Stimulated activated naive B cell treated with anti-CD40 and anti-IgM and Interleukin-4, amounts not matched to agents 10 μg/mL and 1 μg/mL and 100 μg/mL, for 72 hours (primary cell): ENCODE measurements around the gene NPTXR.
"Not testable (repeated sequence)": the region's sequence is repeated elsewhere in the genome, so short reads cannot be mapped to it uniquely, and the experiment has no call there.

ENCODE experiments used
- ATAC-seq, 2 donors: fragments of 150-1000 bp; cut with Tn5 transposase; replicated peaks; 2 replicates each; pipeline ENCODE4 v1.10.0; 2021; ENCODE audit warnings: moderate library complexity in 1 of 2
- DNase-seq: peaks from one replicate; pipeline ENCODE4 v3.0.0; 2021
- H3K27ac Mint-ChIP-seq: one replicate; pipeline ENCODE4 v1.8.0; 2022; ENCODE audit warnings: mild to moderate bottlenecking, mixed read lengths
- H3K27me3 Mint-ChIP-seq, 2 donors: one replicate each; pipeline ENCODE4 v1.8.0; 2022; ENCODE audit warnings: mixed read lengths in 2 of 2
- H3K36me3 Mint-ChIP-seq, 2 donors: one replicate each; pipeline ENCODE4 v1.8.0; 2022; ENCODE audit warnings: mixed read lengths in 2 of 2, mild to moderate bottlenecking in 1 of 2
- H3K4me1 Mint-ChIP-seq, 2 donors: one replicate each; pipeline ENCODE4 v1.8.0; 2022; ENCODE audit warnings: mixed read lengths in 2 of 2, mild to moderate bottlenecking in 1 of 2
- H3K4me3 Mint-ChIP-seq, 2 donors: one replicate each; pipeline ENCODE4 v1.8.0; 2022; ENCODE audit warnings: mild to moderate bottlenecking in 2 of 2, mixed read lengths in 2 of 2, moderate library complexity in 1 of 2
- H3K9me3 Mint-ChIP-seq, 2 donors: one replicate each; pipeline ENCODE4 v1.8.0; 2022; ENCODE audit warnings: mixed read lengths in 2 of 2, mild to moderate bottlenecking in 1 of 2

NPTXR gene

DNA sequence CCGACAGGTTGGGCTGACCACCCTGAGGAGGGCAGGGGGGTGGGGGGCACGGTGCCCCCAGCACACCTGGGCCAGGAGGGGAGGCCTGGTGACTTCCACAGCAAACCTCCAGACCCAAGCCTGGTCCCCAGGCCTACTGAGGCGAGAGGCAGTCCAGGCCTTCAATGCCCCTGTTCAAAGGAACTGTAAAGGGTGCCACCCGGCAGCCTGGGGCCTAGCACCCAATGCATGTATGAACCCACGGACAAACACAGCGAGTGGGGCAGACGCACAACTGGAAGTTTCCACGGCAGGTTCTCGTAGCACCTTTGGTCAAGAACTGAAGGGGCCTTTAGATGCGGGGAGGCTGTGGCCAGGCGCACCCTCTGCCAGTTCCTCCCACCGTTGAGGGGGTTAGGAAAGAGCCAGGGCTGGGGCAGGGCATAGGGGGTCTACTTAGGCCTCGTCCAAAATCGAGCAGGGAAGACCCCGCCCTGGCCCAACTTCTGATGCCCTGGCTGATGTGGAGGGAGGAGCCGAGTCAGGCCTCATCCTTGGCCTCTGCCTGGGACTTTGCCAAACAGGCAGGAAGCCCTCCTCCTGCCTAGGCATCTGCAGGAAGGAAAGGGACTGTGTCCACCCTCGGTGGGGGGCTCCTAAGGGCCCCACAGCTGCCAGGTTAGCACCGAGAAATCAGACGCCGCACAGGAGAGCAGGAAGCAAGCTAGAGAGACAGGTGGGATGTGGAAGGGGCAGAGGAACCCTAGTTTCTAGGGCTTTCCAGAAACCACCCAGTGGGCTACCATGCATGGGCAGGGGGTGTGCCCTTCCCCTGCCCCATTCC, 21.6 kb upstream of the NPTXR start:
- peak overlapping the region; percentile 84 for H3K27ac Mint-ChIP-seq
- peaks cover 31 to 44% of the 10 kb centered on the region in 2 donors for H3K36me3 Mint-ChIP-seq
- H3K9me3 Mint-ChIP-seq = no peaks in the 10 kb centered on the region
- no peak overlapping the region for H3K4me3 Mint-ChIP-seq
- no peak for DNase-seq
- H3K4me1 Mint-ChIP-seq = peaks cover 31 to 47% of the 10 kb centered on the region in 2 donors
- no peak for ATAC-seq
- H3K27me3 Mint-ChIP-seq = no peaks in the 10 kb centered on the region

DNA sequence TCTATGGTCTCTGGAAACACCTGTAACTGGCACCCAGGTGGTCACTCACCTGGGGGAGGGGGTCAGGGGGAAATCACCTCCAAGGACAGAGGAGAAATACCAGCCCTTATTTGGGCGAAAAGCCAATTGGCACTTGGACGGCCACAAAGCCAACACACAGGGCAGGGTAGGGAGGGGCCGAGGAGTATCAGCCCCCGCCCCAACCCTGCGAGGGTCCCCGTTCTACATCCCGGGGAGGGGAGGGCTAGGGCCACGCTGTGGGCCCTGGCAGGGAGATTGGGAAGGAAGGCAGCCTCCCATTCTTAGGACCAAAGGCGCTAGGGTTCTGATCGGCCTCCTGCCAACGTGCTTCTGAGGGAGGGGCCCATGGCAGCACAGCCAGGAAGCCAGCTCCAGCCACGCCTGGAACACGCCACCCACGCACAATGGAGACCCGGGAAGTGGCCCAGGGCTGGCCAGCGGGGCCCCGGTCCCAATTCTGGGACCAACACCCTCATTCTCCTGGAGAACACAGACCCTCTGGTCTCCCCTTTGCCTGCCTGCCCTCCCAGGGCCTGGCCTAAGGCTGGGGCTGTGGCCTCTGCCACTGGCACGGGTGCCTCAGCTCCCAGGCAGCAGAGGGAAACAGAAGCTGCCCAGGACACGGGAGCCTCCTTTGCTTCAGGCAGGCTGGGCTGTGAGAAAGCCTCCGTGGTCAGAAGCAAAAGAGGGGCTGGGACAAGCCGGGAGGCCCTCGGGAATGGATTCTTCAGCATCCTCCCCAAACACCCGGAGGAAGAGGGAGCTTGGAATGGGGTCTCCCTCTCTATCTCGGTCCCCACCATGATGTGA, 20.7 kb upstream of the NPTXR start:
- H3K27ac Mint-ChIP-seq = no peak overlapping the region
- no peaks in the 10 kb centered on the region for H3K9me3 Mint-ChIP-seq
- H3K4me3 Mint-ChIP-seq = no peak overlapping the region
- H3K27me3 Mint-ChIP-seq = no peaks in the 10 kb centered on the region
- H3K36me3 Mint-ChIP-seq = peaks cover 28 to 39% of the 10 kb centered on the region in 2 donors
- no peak for DNase-seq
- peaks cover 31 to 39% of the 10 kb centered on the region in 2 donors for H3K4me1 Mint-ChIP-seq
- no peak for ATAC-seq

DNA sequence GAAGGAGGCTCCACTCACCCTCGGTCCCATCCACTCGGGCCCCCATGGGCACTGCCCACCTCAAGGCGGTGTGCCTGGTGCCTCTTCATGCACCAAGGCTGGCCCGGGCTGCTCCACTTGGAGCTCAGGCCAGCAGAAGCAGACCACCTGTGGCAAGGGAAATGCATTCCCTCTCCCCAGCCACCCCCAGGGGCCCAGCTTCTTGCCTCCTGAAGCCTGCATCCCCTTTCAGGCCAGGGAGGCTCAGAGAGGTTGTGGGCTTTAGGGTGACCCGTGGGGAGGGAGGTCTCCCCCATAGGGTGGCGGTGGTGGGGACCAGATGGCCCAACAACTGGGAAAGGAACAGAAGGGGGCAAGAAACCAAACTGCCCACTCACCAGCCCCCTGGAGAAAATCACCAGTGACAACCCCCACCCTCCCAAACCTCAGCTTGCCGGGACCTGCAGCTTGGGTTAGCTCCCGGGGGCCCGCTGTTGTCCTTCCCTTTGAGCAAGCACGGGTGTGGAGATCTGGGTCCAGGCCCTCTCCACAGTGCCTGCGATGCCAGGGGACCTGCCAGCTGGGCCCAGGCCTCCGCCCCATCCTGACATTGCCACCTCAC, 19.8 kb upstream of the NPTXR start:
- ATAC-seq (no peak), DNase-seq (no peak)
- Mint-ChIP-seq H3K9me3 (no peaks in the 10 kb centered on the region), H3K27ac (no peak overlapping the region), H3K27me3 (no peaks in the 10 kb centered on the region), H3K36me3 (peaks cover 26 to 33% of the 10 kb centered on the region in 2 donors), H3K4me1 (peaks cover 29 to 31% of the 10 kb centered on the region in 2 donors), H3K4me3 (no peak overlapping the region)

DNA sequence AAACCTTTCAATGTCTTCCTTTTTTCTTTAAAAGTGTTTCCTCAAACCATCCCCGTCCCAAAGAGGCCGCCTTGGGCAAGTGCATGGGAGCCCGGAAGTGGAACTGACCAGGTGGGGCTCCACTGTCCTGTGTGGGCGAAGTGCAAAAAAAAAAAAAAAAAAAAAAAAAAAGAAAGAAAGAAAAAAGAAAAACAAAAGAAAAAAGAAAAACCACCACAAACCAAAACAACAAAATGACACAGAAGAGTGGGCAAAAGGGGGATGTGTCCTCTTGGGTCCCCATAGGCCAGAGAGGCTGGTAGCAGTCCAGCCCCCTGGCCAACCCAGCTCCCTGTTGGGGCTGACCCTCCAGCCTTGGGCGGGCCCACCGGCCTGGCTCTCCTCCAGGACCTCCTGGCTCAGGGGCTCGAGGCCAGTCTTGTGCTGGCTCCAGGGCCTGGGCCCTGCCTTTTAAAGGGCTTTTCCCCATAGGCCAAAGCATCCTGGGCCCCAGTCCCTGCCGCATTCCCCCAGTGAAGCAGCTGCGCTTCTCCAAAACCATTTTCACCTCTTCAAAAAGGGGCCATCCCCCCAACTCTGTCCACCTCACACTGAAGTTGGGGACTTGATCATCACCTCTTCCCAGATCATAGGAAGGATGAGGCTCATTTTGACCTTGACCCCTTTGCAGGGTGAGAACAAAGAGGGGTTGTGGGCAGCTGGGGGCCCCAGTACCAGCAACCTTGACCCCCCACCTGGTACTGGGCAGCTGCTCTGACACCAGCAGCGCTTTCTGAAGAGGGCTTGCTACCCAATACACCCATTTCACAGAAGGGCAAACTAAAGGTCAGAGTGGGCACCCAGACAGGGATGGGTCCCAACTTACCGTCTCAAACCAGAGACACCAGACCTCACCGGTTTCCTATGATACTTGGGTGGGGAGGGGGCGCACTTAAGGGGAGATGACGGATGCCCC, 18.8 kb upstream of the NPTXR start:
- DNase-seq (no peak), ATAC-seq (peak in 1 of 2 donors; percentile 12)
- no peak overlapping the region for H3K4me3 Mint-ChIP-seq
- H3K4me1 Mint-ChIP-seq = peaks cover 20 to 21% of the 10 kb centered on the region in 2 donors
- H3K27me3 Mint-ChIP-seq = no peaks in the 10 kb centered on the region
- peak overlapping the region; percentile 42 for H3K27ac Mint-ChIP-seq
- H3K9me3 Mint-ChIP-seq = no peaks in the 10 kb centered on the region
- H3K36me3 Mint-ChIP-seq = peaks cover 17 to 24% of the 10 kb centered on the region in 2 donors

DNA sequence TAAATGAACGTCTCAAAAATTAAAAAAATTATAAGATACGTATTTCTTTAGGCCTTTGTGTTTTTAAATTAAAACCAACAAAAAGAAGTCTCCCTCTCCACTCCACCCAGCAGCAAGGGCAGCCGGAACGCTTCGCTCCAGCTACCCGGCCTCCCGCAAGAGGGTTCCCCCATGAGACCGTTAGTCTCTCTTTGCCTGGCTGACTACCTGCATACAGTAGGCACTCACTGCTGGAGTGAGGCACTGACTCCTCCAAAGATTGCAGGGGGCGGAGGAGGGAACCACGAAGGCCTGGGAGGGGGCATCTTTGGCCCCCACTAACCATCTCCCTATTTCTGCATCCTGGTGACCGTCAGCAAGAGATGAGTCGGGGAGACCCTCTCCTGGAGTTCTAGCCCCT, 18.1 kb upstream of the NPTXR start:
- H3K27ac Mint-ChIP-seq = peak overlapping the region; percentile 57
- no peak overlapping the region for H3K4me3 Mint-ChIP-seq
- H3K9me3 Mint-ChIP-seq = no peaks in the 10 kb centered on the region
- peaks cover 18 to 20% of the 10 kb centered on the region in 2 donors for H3K4me1 Mint-ChIP-seq
- H3K36me3 Mint-ChIP-seq = peaks cover 16 to 20% of the 10 kb centered on the region in 2 donors
- no peak for ATAC-seq
- H3K27me3 Mint-ChIP-seq = no peaks in the 10 kb centered on the region
- DNase-seq = no peak

DNA sequence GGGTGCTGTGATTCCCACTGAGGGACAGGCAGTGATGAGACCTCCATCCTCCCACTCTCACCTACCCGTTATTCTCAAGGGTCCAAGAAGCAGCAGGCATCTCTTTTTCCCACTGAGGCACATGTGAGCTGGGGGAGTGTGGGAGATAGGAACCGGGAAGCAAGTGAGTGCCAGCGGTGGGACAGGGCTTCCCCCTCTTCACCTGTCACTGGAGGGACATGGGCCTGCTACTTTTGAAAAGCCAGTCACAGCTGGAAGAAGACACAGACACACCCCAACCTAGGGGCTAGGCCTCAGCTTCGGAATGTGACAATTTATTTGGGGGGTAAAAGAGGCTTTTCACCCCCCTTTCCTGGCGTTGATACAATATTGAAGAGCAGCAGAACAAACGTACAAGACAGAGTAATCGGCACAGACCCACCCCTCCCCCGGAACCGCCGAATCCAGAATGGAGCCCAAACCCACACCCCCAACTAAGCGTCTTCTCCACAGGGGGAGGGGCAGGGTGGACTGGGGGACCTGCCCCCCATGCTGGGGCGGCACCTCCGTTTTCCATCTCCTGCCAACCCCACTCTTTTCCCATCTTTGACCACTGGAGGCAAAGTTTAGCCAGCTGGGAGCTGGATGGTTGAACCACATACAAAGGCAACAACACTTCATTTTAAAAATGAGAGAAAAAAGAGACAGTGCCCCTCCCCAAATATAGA, 17.5 kb upstream of the NPTXR start:
- ATAC-seq = no peak
- H3K4me1 Mint-ChIP-seq = peaks cover 18 to 20% of the 10 kb centered on the region in 2 donors
- DNase-seq = no peak
- H3K9me3 Mint-ChIP-seq = no peaks in the 10 kb centered on the region
- no peaks in the 10 kb centered on the region for H3K27me3 Mint-ChIP-seq
- H3K27ac Mint-ChIP-seq = peak overlapping the region; percentile 37
- peaks cover 16 to 20% of the 10 kb centered on the region in 2 donors for H3K36me3 Mint-ChIP-seq
- H3K4me3 Mint-ChIP-seq = no peak overlapping the region

DNA sequence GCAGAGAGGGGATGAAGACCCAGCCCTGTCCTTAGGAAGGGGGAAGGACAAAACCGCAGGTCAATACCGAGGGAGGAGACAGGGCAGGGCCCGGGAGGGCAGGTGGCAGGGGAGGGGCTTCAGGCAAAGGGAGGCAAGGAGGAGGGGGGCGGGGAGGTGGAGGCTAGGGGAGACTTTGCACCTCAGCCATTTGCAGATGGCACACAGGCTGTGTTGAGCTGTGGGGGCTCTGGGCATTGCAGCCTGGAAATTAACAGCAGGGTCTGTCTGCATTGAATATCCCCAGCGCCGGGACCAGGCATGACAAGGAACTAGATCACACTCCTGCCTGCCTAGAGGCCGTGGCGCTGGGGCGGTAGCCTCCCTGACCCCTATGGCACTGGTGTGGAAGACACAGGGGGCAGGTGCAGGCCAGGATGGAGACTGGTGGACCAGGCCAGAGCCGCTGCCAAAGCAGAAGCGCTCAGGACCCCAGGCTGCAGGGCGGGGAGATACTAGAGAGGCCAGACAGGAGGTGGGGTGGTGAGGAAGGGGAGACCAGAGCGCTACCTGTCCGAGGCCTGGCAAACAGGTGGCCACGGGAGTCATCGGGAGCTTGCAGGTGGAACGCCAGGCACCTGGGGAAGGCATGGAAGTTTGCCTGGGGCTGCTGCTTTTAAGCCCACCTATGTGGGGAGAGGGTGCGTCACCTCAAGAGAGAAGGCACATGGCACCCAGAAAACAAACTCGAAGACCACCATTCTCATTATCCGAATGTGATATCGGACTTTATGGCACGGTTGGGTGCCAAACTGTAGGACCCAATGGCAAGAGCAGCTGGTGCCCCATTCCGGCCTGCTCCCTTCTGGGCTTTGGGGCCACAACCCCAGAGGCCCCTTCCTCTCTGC, 16.7 kb upstream of the NPTXR start:
- Mint-ChIP-seq H3K4me1 (peaks cover 18% of the 10 kb centered on the region in 2 donors), H3K9me3 (no peaks in the 10 kb centered on the region), H3K27me3 (peaks cover under 1 to 7% of the 10 kb centered on the region in 2 donors), H3K4me3 (peak overlapping the region; percentile 32 to 51), H3K36me3 (peaks cover 12 to 16% of the 10 kb centered on the region in 2 donors), H3K27ac (peak overlapping the region; percentile 80)
- DNase-seq (no peak), ATAC-seq (peak; percentile 15 to 22)

DNA sequence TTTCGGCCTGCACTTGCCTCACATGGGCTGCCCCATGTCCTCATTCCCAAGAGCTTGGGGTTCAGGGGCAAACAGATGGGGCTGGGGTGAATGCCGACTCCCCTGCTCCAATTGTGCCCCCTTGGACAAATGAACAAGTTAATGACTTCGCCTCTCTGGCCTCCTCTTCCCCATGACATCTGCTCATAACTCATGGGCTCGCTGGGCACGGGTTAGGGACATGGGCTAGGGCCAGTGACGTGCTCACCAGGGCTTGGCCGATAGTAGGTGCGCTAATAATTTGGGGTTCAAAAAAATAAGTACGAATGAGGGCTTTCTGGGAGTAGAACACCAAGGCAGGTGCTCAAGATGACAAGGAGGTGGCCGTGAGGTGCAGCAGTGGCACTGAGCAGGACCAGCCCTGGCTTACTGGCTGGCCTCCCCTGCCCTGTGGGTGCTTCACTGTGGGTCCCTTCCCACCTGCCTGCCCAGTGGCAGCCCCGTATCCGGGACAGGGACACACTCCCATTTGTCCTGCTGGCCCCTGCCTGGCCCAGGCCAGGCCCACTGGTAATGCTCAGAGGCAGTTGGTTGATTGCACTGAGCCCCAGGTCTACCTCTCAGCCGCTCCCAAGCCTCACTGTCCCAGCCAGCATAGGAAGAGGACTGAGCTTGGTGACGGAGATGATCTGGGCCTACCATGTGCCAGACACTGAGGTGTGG, 15.9 kb upstream of the NPTXR start:
- H3K4me3 Mint-ChIP-seq = peak overlapping the region in 1 of 2 donors; percentile 32
- ATAC-seq = peak; percentile 19

DNA sequence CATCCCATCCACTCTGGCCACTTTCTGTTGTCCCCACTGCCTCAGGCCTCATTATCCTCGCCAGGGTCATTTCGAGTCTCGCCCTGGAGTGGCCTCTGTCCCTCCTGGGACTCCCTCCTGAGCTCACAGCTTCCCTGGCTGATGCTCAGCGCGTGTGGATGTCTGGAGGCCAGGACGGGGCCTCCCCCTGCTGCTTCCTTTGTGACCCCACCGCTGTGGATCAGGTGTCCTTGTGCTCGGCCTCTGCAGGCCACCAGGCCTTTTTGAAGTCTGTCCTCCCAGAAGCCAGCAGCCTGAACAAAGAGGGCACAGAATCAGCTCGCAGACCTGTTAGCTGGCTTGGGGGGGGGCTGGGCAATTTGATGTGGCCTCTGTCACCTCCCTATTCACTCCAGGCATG, 14.7 kb upstream of the NPTXR start:
- Mint-ChIP-seq H3K27ac (no peak overlapping the region), H3K4me1 (peaks cover 12 to 15% of the 10 kb centered on the region in 2 donors), H3K36me3 (peaks cover 2 to 8% of the 10 kb centered on the region in 2 donors), H3K27me3 (peaks cover 5 to 13% of the 10 kb centered on the region in 2 donors), H3K4me3 (no peak overlapping the region), H3K9me3 (no peaks in the 10 kb centered on the region)
- ATAC-seq (no peak), DNase-seq (no peak)

More for the DNA sequence above, 15.9 kb upstream of the NPTXR start:
- H3K27me3 Mint-ChIP-seq = peaks cover 4 to 11% of the 10 kb centered on the region in 2 donors
- H3K27ac Mint-ChIP-seq = no peak overlapping the region
- H3K36me3 Mint-ChIP-seq = peaks cover 6 to 13% of the 10 kb centered on the region in 2 donors
- no peak for DNase-seq
- H3K9me3 Mint-ChIP-seq = no peaks in the 10 kb centered on the region
- peaks cover 18% of the 10 kb centered on the region in 2 donors for H3K4me1 Mint-ChIP-seq

DNA sequence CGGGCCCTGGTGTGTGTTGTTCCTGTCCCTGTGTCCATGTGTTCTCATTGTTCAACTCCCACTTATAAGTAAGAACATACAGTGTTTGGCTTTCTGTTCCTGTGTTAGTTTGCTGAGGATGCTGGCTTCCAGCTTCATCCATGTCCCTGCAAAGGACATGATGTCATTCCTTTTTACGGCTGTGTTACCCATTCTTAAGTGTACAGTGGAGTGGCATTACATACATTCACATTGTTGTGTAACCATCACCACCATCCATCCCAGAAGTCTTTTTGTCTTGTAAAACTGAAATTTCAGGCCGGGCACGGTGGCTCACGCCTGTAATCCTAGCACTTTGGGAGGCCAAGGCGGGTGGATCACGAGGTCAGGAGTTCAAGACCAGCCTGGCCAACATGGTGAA, 10.6 kb upstream of the NPTXR start:
- DNase-seq, H3K36me3 Mint-ChIP-seq, H3K4me1 Mint-ChIP-seq, ATAC-seq, H3K4me3 Mint-ChIP-seq, H3K9me3 Mint-ChIP-seq, H3K27ac Mint-ChIP-seq: not testable (repeated sequence)
- peaks cover 16 to 20% of the 10 kb centered on the region in 2 donors for H3K27me3 Mint-ChIP-seq

DNA sequence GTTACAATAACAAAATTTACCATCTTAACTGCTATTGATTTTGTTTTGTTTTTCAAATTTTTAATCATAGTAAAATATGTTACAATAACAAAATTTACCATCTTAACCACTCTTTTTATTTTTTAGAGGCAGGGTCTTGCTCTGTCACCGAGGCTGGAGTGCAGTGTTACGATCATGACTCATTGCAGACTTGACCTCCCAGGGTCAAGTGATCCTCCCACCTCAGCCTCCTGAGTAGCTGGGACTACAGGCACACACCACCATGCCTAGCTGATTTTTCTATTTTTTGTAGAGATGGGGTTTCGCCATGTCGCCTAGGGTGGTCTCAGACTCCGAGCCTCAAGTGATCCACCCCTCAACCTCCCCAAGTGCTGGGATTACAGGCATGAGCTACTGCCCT, 10.1 kb upstream of the NPTXR start:
- H3K4me3 Mint-ChIP-seq, DNase-seq: not testable (repeated sequence)

DNA sequence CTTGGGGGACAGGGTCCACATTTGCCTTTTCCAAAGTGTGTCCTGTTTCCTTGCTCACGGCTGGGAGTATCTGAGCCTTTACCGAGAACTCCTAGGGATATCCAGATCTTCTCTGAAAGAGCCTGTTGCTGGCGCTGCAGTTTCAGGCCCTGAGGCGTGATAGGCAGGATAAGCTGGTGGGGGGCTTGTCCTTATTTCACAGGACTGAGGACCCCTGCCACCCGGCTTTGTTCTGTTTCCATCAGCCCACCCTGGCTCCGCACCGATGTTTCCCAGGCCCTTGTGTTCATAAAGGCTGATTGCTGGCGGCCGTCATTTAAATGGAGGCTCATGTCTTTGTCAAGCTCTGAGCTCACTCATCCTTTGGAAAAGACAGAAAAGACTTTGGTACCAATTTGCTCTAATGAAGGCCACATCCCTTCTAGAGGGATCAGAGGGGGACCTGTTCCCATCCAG, 9.4 kb upstream of the NPTXR start:
- peaks cover 16 to 24% of the 10 kb centered on the region in 2 donors for H3K27me3 Mint-ChIP-seq
- ATAC-seq (no peak), DNase-seq (no peak)
- no peaks in the 10 kb centered on the region for H3K9me3 Mint-ChIP-seq
- H3K4me3 Mint-ChIP-seq = no peak overlapping the region
- no peak overlapping the region for H3K27ac Mint-ChIP-seq
- H3K36me3 Mint-ChIP-seq = no peaks in the 10 kb centered on the region
- H3K4me1 Mint-ChIP-seq = no peaks in the 10 kb centered on the region

More for the DNA sequence above, 10.1 kb upstream of the NPTXR start:
- H3K4me1 Mint-ChIP-seq, H3K27ac Mint-ChIP-seq, H3K9me3 Mint-ChIP-seq, ATAC-seq, H3K36me3 Mint-ChIP-seq: not testable (repeated sequence)
- peaks cover 16 to 22% of the 10 kb centered on the region in 2 donors for H3K27me3 Mint-ChIP-seq
